ENCODE data around the gene CPNE7.

Gene CPNE7

DNA sequence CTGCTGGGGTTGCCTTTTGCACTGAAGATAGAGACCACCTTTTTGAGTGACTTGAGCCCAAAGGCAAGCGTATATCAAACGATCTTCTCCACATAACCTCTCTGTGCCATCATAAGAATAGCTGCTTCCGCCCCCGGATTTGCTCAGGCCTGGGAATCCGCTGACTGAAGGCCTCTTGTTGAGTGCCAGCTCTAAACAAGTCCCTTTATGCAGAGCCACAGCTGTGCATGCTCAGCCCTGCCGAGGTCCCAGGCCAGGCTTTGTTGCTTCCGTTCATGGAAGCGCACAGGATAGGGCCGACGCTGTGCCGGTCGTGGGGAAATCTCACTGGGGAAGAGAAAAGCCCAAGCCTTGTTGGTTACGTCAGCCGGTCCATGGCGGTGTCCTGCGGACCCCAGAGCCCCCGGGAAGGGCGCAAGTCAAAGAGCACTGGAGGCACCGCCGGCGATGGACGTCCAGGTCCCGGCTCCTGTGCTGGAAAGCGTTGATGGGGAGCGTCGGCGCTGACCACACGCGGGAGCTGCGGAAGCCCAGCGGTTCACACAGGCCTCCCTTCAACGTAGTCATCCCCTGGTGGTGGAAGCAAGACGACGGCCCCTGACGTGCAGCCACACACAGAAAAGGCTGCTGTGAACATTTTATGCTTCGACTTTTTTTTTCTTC is 38.5 kb upstream of the CPNE7 start:
- no peaks in the 10 kb centered on the region for H3K27me3 ChIP-seq (ENCODE audit: insufficient read depth, low read length, poor library complexity, severe bottlenecking)
- H3K4me2 ChIP-seq (ENCODE audit: low read depth, low read length, poor library complexity, severe bottlenecking) = no peak overlapping the region
- no peak overlapping the region for H2AFZ ChIP-seq (ENCODE audit: low read length)
- no peaks in the 10 kb centered on the region for H3K9me3 ChIP-seq (ENCODE audit: insufficient read depth, low read depth, low read length)
- H3K36me3 ChIP-seq (ENCODE audit: insufficient read depth, low read length) = no peaks in the 10 kb centered on the region
- no peaks in the 10 kb centered on the region for H3K9me2 ChIP-seq (replicated peaks; ENCODE audit: low read depth, low read length)
- H3K4me3 ChIP-seq (ENCODE audit: low read length, poor library complexity, severe bottlenecking) = no peak overlapping the region
- no peaks in the 10 kb centered on the region for H3K79me2 ChIP-seq (ENCODE audit: insufficient read depth, low read length)
- no peaks in the 10 kb centered on the region for H4K20me1 ChIP-seq (ENCODE audit: insufficient read depth, low read length, poor library complexity, severe bottlenecking)
- no peak overlapping the region for H3K9ac ChIP-seq (ENCODE audit: low read depth, low read length, poor library complexity, severe bottlenecking)
- no peaks in the 10 kb centered on the region for H3K4me1 ChIP-seq (ENCODE audit: insufficient read depth, low read length, poor library complexity, severe bottlenecking)
- TF ChIP-seq, protein P1, sequence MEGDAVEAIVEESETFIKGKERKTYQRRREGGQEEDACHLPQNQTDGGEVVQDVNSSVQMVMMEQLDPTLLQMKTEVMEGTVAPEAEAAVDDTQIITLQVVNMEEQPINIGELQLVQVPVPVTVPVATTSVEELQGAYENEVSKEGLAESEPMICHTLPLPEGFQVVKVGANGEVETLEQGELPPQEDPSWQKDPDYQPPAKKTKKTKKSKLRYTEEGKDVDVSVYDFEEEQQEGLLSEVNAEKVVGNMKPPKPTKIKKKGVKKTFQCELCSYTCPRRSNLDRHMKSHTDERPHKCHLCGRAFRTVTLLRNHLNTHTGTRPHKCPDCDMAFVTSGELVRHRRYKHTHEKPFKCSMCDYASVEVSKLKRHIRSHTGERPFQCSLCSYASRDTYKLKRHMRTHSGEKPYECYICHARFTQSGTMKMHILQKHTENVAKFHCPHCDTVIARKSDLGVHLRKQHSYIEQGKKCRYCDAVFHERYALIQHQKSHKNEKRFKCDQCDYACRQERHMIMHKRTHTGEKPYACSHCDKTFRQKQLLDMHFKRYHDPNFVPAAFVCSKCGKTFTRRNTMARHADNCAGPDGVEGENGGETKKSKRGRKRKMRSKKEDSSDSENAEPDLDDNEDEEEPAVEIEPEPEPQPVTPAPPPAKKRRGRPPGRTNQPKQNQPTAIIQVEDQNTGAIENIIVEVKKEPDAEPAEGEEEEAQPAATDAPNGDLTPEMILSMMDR (conservative IDR thresholded peaks at IDR 0.05; ENCODE audit: low read length) = no peak
- TF ChIP-seq EZH2phosphoT487 (IDR thresholded peaks at IDR 0.05; ENCODE audit: borderline replicate concordance) = no peak
- H3F3A ChIP-seq (ENCODE audit: low read depth) = no peaks in the 10 kb centered on the region

DNA sequence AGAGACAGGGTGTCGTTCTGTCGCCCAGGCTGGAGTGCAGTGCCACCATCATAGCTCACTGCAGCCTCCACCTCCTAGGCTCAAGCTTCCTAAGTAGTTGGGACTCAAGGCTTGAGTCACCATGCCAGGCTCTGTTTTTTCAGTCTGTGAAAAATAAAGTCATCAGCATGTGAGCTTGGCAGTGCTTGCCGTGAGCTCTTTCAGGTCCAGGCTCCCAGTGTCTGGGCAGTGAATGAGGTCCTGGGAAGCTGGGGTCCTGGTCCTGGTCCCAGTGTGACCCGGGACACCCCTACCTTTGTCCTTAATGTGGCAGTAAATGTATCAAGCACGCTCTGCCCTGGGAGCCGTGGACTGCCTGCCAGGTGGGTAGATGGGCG is 38.0 kb upstream of the CPNE7 start:
- H3K79me2 ChIP-seq (ENCODE audit: insufficient read depth, low read length) = no peaks in the 10 kb centered on the region
- H2AFZ ChIP-seq (ENCODE audit: low read length) = no peak overlapping the region
- no peaks in the 10 kb centered on the region for H3K4me1 ChIP-seq (ENCODE audit: insufficient read depth, low read length, poor library complexity, severe bottlenecking)
- no peak for TF ChIP-seq EZH2phosphoT487 (IDR thresholded peaks at IDR 0.05; ENCODE audit: borderline replicate concordance)
- TF ChIP-seq, protein P1 (conservative IDR thresholded peaks at IDR 0.05; ENCODE audit: low read length) = no peak
- no peak overlapping the region for H3K4me2 ChIP-seq (ENCODE audit: low read depth, low read length, poor library complexity, severe bottlenecking)
- H3F3A ChIP-seq (ENCODE audit: low read depth) = no peaks in the 10 kb centered on the region
- no peak overlapping the region for H3K4me3 ChIP-seq (ENCODE audit: low read length, poor library complexity, severe bottlenecking)
- H3K9ac ChIP-seq (ENCODE audit: low read depth, low read length, poor library complexity, severe bottlenecking) = no peak overlapping the region
- no peaks in the 10 kb centered on the region for H3K27me3 ChIP-seq (ENCODE audit: insufficient read depth, low read length, poor library complexity, severe bottlenecking)
- no peaks in the 10 kb centered on the region for H3K36me3 ChIP-seq (ENCODE audit: insufficient read depth, low read length)
- H3K9me3 ChIP-seq (ENCODE audit: insufficient read depth, low read depth, low read length) = no peaks in the 10 kb centered on the region
- no peaks in the 10 kb centered on the region for H4K20me1 ChIP-seq (ENCODE audit: insufficient read depth, low read length, poor library complexity, severe bottlenecking)
- no peaks in the 10 kb centered on the region for H3K9me2 ChIP-seq (replicated peaks; ENCODE audit: low read depth, low read length)

DNA sequence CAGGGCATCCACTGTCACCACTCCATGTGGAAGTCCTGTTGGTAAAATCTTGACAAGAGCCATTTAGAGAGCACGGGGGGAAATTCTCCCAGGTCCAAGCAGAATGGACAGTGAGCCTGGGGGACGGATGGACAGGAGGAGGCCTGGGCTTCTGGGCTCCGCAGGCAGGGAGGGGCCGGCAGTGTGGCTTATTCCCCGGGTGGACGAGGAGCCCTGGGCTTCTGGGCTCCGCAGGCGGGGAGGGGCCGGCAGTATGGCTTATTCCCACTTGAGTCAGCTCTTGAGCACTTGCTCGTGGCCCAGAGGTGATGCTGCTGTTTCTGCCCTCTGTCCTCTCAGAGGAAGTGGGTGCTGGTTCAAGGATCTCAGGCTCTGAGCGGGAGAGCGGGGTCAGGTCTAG is 37.3 kb upstream of the CPNE7 start:
- Histone ChIP-seq H3K36me3 (ENCODE audit: insufficient read depth, low read length) (no peaks in the 10 kb centered on the region), H3K9me3 (ENCODE audit: insufficient read depth, low read depth, low read length) (no peaks in the 10 kb centered on the region), H4K20me1 (ENCODE audit: insufficient read depth, low read length, poor library complexity, severe bottlenecking) (no peaks in the 10 kb centered on the region), H3K27me3 (ENCODE audit: insufficient read depth, low read length, poor library complexity, severe bottlenecking) (no peaks in the 10 kb centered on the region), H3F3A (ENCODE audit: low read depth) (no peaks in the 10 kb centered on the region), H3K79me2 (ENCODE audit: insufficient read depth, low read length) (no peaks in the 10 kb centered on the region), H2AFZ (ENCODE audit: low read length) (no peak overlapping the region), H3K4me2 (ENCODE audit: low read depth, low read length, poor library complexity, severe bottlenecking) (no peak overlapping the region), H3K9ac (ENCODE audit: low read depth, low read length, poor library complexity, severe bottlenecking) (no peak overlapping the region), H3K9me2 (replicated peaks; ENCODE audit: low read depth, low read length) (no peaks in the 10 kb centered on the region), H3K4me1 (ENCODE audit: insufficient read depth, low read length, poor library complexity, severe bottlenecking) (no peaks in the 10 kb centered on the region), H3K4me3 (ENCODE audit: low read length, poor library complexity, severe bottlenecking) (no peak overlapping the region)
- TF ChIP-seq, protein P1 (conservative IDR thresholded peaks at IDR 0.05; ENCODE audit: low read length) = no peak
- no peak for TF ChIP-seq EZH2phosphoT487 (IDR thresholded peaks at IDR 0.05; ENCODE audit: borderline replicate concordance)
